GM21786 (cell line): ENCODE measurements around the gene BMP3.

Experiments
- ATAC-seq: cut with Tn5 transposase; IDR thresholded peaks from one replicate; pipeline ENCODE4 v1.9.1; 2021; ENCODE audit not compliant: unreplicated experiment

BMP3 gene

GRCh38 chr4:81102107-81102506 lies 71.6 kb downstream of the BMP3 start:
- ATAC-seq = no peak

- ATAC-seq = no peak
These were observed 75.6 kb downstream of the BMP3 start for GRCh38 chr4:81106150-81106549.
